Measurements from ENCODE around the gene TUBB1.
A peak's percentile ranks its signal among the peaks of the same experiment; 100 is the strongest.
"Not testable (repeated sequence)": the region's sequence is repeated elsewhere in the genome, so short reads cannot be mapped to it uniquely, and the experiment has no call there.

TUBB1 gene

DNA sequence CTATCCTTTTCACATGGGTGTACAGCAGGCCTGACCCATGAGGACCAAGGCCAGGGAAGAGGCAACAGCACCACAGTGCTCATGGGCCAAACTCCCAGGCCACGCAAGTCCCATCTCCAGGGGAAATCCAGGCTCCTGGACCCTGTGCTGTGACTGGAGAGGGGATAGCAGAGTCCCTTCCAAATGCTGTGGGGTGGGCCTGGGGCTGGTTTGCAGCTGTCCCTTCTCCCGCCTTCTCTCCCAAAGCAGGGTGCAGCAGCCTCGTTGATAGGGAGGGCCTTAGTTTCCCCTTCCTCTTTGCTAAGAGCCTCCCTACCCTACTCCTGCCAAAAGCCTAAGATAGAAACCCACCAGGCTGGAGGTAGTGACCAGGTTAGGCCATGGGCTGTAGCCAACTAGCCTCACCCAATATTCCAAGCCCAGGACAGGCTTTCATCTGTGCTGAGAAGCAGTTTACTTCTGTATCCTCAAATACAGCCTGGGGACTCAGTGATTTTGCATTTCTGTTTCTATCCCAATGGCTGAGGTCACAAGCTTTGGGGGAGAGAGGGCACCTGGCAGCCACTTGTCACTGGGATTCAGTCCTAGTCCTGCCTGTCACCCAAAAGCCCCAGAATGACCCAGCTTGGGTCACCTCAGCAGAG lies 13.6 kb upstream of the TUBB1 start:
- DNase-seq (ENCODE audit: low read depth in 3 of 3), result no peak

DNA sequence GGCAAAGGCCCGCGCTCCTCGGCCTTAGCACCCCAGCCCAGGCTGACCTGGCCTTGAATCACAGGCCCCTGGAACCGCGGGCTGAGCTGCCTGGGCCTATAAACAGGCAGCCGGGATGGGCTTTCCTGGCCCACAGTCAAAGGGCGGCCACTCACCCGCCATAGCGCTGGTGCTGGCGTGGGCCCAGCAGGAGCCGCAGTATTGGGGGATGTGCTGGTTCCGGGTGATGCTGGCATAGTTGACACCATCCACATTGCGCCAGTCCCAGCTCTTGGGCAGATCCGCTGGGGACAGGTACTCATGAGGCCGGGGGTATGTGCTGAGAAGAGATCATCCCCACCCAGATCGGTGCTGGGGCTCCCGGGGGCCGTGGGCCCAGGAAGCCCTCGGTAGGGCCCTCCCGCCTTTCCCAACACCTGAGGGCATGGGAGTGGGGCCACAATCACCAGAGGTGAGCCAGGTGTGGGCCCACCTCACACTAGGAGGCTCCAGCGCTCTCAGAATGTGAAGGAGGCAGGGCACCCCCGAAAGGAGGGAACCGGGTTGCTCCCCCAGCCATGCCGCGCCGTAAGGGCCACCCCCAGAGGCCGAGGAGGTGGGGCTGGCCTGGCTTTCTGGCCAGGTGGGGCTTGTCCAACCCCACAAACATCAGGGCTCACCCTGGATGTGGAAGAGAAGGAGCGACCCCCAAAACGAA lies 12.9 kb upstream of the TUBB1 start:
- no peak for DNase-seq (ENCODE audit: low read depth in 3 of 3)

DNA sequence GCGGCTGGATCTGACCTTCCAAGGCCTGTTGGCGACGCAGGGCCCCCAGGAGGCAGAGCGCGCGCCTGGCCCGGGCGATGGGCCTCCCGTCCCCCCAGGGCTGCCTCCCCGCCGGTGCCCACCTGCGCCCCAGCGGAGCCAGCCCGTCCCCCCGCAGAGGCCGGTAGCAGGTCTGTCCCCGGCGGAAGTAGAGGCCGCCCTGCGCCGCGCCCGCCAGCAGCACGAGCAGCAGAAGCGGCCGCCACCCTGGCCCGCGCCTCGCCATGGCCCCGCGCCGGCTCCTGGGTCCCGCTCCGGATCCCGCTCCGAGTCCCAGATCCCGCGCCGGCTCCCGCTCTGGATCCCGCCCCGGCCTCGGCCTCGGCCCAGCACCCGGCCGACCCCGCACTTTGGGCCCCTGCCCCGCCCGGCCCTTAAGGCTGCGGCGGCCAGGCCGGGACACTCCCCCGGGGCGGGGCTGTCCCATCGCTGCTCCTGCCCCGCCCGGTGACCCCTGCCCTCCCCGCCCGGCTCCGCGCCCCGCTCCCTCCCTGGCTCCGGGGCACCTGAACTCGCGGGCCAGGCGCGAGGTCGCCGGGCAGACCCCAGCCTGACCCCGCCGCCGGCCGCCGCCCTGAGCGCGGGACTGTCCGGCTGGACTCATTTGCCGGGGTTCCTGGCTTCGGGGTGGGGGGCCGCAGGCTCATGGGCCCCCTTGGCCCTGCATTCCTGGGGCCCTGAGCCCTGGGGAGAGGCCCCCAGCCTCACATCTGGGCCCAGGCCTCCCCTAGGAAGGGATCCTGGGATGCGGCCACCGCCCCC lies 12.2 kb upstream of the TUBB1 start, which contains the start of gene CTSZ:
TSS of gene CTSZ (minus strand) at position 391 of the 801 bp plus-strand sequence. CDS start at position 265, 126 bp downstream.
- peak in 1 of 3 experiments; percentile 51 for DNase-seq (ENCODE audit: low read depth in 3 of 3)

DNA sequence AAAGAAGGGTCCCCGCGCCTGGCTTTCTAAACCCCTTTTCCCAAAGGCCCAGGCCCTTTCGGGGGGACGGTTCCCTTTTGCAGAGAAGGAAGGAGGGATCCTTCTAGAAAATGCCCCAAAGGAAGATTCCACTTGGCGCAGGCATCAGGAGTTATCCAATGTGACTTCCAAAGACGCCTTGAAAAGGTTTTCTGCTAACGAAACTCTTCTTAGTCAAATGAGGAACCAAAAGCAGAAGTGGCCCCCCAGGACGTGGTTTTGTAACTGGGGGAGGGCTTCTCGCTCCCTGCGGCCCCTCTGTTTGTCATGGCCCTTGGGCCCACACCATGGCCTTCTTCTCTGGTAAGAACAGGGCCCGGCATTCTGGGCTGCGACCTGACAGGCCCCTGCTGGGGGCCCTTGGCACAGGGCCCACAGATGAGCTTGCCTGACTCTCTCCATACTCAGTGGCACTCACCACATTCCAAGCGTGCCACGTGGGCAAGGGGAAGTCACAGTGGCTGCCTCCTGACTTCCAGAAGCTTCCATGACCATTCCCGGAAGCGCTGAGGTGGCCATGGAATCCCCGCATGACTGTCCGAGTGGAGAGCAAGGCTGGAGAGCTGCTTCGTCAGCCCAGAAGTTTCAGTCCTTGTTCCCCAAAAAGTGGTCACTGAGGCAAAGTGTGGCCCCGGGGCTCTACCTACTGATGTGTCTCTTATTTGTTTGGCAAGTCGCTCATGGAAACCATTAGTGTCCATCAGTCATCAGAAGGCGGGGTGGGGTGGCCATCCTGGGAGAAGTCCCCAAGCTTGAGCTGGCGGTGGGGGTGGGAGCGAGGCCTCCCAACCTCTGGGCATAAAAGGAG lies 11.3 kb upstream of the TUBB1 start:
- no peak for DNase-seq (ENCODE audit: low read depth in 3 of 3)

DNA sequence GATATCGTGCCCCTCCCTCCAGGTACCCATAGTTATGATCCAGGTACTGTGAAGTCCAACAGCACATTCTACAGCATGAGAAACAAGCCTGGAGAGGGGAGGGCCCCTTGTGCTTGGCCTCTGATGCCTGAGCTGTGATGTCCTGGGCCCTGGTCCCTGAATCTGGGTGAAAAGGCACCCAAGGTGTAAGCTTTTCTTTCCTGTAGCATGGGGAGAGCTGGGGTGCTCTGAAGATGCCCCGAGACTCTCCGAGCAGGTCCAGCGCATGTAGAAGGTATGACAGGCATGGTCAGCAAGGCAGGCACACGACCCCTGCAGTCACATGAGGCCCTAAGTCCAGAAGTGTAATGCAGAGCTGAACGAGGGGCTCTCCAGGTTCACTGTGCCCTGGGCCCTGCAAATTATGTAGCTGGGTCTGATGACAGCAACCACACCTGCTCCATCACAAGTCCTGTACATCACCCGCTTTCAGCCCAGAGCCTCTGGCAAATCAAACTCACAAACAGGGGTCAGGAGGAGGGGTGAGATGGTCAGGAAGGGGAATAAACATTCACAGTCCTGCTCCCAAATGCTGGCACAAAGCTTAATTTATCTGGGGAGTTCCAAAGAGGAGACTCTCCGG lies 10.4 kb upstream of the TUBB1 start:
- no peak for DNase-seq (ENCODE audit: low read depth in 3 of 3)

DNA sequence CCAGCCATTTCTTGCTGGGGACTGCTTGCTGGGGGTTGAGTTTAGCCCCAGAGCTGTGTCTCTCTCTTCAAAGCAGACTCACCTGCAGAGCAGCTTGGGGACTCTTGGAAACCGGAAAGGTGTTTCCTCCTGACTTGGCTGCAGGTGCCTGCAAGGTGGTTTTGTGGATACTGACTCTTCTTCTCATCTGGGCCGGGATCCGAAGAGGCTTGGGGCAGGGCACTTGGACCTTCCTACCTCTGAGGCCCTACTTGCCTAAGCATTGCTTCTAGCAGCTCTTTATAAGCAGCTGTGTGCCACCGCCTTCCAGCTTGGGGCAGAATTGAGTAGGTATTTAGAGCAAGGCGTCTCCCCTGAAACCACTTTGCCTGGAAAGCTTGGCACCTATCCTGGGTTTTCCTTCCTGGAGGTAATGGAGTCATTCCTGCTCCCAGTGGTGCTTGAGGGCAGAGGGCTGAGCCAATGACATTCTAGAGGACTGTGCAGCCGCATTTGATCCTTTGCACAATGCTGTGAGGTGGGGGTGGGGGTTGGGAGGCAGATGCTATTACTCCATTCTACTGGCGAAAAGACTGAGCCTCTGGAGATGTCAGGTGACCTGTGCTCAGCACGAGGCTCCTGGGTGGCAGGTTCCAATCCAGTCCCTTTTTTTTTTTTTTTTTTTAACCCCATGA lies 8.8 kb upstream of the TUBB1 start:
- no peak for DNase-seq (ENCODE audit: low read depth in 3 of 3)

DNA sequence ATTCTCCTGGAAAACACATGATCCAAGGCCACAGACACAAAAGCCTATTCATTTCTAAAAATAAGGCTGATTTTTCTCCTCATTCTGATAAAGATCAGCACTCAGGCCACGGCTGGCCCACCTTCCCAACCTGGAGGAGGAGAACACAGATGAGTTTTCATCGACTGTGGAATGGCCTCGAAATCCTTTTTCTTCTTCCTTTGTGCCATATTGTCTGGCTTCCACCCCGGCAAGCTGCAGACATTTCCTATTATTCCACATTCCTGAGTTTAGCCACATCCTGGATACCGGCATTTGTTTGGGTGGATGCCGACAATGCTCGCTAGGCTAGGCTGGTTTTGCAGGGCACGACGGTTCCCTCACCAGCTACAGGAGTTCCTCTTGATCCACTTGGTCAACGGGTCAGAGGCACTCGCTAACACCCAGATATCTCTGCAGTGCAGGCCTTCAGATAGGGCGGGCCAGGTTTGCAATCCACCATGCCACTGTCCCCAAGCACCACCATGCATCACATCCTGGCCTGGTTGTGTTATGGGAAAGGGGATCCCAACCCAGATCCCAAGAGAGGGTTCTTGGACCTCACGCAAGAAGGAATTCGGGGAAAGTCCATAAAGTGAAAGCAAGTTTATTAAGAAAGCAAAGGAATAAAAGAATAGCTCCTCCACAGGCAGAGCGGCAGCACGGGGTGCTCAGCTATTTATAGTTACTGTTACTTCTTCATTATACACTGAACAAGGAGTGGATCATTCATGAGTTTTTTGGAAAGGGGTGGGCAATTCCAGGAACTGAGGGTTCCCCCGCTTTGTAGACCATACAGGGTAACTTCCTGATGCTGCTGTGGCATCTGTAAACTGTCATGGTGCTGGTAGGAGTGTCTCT lies 8.0 kb upstream of the TUBB1 start:
- no peak for DNase-seq (ENCODE audit: low read depth in 3 of 3)

DNA sequence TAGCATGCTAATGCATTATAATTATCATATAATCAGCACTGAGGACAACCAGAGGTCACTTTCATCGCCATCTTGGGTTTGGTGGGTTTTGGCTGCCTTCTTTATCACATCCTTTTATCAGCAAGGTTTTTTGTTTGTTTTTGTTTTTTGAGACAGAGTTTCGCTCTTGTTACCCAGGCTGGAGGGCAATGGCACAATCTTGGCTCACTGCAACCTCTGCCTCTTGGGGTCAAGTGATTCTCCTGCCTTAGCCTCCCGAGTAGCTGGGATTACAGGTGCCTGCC lies 7.4 kb upstream of the TUBB1 start:
- not testable (repeated sequence) for DNase-seq (ENCODE audit: low read depth in 3 of 3)

DNA sequence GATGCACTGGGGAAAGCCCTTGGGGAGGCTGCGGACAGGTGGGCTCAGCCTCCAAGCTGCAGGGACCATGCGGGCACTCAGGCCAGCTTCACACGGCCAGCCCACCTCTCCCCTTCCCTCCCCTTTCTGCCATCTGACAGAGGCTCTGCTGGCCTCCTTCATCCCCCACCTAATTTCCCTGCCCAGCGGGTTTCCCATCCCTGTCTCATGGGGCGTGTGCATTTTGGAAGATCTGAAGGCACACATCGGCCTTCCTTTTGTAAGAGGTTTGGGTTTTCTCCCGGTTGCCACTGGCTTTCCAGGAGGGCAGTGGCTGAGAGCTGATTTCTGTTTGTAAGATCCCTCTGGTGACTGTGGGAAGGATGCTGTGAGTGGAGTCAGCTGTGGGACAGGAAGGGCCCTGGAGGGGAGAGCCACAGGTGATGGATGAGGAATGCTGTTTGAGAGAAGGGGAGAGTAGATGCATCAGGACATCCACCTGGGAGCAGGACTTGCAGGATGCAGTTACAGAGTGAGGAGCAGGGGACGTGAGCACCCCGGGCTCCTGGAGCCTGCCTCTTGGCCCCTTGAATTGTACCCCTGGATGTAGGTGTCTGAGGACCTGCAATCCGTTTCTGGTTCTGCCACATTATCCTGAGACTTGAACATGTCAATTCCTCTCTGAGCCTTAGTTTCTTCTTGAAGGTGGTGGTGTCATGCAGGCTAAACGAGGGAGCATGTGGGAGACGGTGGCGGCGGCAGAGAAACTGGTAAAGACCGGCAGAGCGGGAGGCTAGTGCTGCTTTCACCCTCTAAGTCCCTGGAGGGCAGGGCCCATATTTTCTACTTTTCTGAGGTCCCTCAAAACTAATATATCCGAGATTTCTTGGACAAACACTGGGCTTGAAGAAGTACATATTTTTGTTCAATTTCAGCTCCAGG lies 5.9 kb upstream of the TUBB1 start:
- no peak for DNase-seq (ENCODE audit: low read depth in 3 of 3)

DNA sequence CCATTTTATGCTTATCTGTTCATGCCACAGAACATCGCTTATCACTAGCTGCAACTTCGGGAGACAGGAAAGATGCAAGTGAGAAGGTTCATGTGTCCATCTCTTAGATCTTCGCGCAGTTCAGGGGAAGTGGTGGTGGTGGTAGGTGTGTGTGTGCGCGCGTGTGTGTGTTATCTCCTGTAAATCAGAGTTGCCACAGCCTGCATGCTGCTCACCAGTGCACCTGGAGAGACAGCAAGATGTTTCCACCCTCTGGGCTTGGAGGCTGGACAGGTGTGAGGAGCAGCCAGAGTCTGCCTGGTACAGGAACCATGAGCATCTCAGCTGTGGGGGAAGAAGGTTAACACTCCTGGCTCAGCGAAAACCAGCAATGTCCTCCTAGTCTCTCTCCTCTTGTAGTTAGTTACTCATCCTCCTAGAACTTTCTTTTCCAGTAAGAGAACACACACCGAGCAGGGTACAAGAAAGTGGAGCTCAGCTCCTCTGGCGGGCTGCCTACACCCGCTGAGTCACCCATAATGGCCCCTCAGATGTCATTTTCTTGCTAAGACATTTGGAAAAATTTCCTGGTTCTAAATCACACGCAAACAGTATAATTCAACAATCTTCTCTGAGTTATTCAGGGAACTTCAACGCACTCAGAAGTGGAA lies 5.1 kb upstream of the TUBB1 start:
- no peak for DNase-seq (ENCODE audit: low read depth in 3 of 3)

DNA sequence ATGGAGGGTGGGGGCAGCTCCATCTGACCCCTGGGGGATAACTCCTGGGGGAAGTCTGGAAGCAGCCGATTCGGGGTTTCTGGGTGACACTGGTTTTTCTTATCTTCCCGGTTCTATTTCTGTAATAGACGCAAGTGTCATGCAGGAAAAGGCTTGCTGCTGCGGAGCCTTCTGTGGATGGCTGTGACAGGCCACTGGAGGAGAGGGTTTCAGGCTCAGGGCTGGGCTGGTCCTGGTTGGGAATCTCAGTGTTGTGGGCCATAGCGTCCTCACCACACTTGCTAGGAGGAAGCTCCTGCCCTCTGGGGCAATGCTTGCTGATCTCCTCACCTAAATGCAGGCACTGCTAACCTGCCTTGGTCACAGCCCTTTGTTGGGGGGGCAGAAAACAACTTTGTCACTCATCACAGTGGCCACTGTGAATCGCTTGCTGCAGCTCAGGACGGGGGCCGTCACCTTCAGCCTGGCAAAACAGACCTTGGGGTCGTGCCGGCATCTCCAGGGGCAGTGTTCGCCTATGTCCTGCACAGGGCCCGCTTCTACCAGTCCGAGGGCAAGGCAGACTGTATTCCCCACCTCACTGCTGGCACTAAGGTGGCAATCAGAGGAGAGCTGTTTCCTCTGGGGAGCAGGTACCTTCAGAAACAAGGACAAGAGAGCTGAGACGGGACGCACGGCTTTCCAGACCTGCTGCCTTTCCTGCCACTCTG lies 4.4 kb upstream of the TUBB1 start:
- DNase-seq (ENCODE audit: low read depth in 3 of 3), result no peak

DNA sequence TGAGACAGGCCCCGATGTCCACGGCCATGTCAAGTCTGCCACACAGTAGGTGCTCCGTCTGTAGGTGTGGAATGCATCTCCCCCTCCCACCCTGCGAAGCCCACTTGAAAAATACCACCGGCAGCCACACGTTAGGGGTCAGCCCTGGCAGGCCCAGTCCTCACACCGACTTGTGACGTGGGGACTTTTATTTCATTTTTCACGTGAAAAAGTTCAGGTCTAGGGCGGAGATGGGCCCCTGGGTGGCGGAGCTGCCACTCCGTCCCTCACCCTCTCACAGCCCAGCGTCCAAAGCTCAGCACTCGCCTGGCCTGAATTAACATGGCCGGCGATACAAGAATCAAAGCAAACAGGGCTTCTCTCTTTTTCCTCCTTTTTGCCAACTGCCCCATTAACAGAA lies 3.8 kb upstream of the TUBB1 start:
- no peak for DNase-seq (ENCODE audit: low read depth in 3 of 3)

DNA sequence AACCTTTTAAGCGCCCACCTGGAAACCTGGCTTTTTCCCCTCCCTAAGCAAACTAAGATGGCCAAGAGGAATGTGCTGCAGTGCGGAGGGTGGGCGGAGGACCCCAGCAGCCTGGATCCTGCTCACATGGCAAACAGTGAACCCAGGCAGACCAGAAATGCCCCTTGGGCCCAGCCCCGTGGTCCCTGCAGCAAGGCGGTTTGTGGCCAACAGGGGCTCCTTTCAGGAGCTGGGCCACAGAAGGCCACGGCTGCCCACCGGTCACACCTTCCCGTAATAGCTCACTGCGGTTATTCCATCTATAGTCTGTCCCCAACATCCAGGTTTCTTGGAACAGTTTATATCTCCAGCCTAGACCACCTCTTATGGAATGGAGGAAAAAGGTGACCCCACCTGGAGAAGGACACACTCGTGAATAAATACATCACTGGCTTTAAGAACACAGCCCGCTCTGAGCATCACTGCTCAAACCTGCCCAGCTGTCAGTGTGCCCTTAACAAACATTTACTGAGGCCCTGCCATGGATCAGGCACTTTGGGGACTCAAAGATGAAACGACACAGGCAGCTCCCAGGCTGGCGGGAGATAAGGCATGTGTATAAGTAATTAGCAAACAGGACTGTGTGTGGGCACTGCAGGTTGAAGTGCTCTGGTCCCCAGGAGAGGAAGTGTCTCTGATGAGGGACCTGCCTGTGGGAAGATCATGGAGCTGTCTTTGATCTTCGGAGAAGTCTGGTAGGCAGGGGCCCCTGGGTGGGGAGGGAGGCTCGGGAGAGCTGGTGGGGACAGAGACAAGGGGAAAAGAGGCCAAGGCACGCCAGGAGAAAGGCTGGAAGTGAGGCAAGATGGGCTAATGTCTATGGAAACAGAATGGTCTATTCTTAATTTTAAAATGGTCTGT lies 3.2 kb upstream of the TUBB1 start:
- no peak for DNase-seq (ENCODE audit: low read depth in 3 of 3)

DNA sequence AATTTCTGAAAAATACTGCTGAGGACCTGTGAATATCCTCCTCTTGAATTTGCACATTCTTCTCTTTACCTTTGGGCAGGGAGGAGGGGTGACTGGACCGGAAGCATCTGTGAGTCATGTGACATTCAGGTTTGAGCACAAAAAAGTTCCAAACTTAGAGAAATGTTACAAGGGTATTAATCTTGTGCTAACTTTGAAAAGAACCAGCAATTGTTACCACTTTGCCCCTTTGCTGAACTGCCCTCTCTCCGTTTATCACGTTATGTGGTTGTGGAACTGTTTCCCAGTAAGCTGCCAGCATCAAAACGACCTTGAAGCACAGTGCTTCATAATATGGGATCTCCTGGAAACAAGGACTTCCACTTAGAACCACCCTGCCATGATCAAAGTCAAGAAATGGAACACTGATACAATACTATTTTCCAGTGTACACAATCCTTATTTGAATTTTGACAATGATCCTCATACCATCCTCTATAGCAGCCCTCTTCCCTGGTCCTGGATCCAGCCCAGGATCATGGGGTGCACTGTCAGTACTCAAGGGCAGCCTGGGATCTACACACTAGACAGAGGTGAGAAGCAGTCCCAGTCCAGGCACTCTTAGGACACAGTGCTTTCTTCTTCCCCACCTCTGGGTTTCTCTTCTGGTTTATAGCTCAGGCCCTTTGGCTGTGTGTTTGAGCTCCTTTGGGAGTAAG lies 2.3 kb upstream of the TUBB1 start:
- DNase-seq (ENCODE audit: low read depth in 3 of 3), result peak in 1 of 3 experiments; percentile 14

DNA sequence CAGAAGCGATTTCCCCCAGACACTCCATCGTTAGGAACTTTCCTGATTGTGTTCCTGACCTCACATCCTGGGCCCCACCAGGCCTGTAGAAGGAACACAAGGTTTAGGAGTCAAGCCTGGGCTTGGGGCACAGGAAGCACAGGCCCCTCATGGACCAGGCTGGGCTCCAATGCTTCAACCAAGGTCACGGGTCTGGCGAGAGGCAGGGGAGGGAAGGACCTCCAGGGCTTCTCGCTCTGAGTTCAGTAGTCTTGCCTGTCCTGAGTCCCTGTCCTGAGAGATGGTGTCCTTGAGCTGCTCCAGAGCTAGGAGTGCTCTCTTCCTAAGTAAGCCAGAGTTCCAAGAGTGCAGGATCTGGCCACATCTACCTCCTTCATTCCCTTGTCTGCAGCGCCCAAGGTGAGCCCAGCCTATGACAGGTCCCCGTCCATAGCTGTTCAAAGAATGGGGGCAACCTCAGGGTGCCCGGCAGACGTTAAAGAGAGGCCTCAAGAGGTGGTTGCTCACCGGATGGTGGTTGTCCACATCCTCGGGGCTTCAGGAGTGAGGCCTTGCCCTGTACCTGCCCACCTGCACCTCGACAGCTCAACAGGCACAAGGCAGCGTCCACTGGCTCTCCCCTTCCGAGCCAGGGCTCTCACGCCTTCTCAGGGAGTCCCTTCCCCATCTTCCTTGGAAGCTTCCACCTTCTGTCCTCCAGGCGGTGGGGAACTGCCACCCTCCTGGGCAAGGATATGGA lies 1.6 kb upstream of the TUBB1 start:
- DNase-seq (ENCODE audit: low read depth in 3 of 3), result no peak
